Embryonic facial prominence (tissue), 1 donor: Measurements from ENCODE around the gene FOLR1.
"Not testable (repeated sequence)": the region's sequence is repeated elsewhere in the genome, so short reads cannot be mapped to it uniquely, and the experiment has no call there.

ENCODE experiments used
- DNase-seq: peaks from one replicate; pipeline ENCODE4 v3.0.0-alpha.2; 2016; ENCODE audit errors: extremely low spot score

Gene FOLR1

DNA sequence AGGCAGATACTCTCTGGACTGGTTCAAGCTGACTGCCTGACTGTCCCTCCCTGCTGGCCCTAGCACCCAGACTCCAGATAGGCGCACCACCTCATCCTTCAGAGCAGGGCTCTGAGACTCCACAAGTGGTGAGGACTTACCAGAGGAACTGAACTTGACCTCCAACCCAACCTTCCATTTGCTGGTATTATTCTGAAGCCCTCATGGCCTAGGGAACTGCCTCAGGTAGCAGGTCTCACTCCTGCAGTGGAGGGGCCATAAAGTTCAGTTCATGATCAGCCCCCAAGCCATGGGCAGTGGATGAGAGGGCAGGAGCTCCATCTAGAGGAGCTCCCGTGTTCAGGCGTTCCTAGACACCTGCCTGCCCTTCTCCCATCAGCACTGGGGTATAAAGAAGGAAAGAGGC, 10.4 kb upstream of the FOLR1 start:
- DNase-seq, result not testable (repeated sequence)

DNA sequence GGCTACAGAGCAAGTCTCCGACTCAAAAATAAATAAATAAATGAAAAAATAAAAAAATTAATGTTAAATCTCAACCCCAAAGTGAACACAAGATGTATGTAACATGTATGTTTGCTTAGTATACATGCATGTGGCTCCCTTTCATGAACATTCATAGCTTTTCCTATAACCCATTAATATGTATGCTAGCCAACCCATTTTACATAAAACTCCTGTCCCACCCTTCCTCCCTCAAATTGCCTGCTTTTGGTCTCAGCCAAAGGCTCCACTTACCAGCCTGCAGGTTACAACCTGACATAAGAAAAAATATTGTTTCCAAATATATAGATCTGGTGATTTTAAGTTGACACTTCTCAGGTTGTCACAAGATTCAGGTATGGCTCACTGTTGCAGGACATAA, 3.7 kb upstream of the FOLR1 start:
- no peak for DNase-seq

DNA sequence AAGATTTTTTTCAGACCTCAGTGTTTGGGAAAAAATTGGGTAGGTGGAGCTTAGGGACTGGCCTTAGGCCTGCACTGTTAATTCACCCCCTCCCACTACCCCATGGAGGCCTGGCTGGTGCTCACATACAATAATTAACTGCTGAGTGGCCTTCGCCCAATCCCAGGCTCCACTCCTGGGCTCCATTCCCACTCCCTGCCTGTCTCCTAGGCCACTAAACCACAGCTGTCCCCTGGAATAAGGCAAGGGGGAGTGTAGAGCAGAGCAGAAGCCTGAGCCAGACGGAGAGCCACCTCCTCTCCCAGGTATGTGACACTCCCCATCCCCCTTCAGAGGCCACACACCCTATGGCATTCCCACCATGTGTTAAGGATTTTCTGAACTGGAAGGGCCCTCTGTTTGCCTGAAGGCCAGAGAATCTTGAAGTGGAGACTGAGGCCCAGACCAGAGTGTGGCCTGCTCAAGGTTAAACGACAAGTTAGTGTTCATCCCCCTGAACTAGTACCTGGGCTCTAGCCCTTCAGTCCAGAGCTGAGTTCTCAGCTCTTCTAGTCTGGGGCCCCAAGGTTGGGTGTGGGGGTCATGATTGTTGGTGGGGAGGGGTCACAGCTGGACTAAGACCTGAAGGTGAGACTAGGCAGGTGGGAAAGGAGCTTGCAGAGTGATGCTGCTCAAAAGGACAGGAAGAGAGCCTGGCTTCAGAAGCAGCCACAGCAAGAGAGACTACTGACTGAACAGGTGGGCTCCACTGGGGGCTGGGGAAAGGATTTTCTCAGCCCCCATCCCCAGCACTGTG, 2.3 kb upstream of the FOLR1 start:
- no peak for DNase-seq

DNA sequence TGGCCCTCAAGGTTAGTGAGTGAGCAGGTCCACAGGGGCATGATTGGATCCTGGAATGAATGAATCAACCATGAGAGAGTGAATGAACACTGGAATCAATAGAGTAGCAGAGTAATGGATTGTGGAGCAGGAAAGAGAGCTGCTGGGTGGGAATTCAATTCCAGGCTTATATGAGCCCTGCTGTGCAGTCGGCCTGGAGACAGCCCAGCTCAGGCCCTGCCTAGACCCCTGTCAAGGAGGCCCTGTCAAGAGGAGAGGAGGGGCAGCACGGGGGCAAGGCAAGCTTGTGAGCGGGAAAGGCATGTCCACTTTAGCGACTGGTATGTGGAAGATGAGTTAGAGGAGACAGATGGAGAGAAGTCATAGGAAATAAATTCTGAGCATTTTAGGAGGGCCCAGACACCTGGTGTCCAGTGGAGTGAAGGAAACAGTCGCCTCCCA, 1.3 kb upstream of the FOLR1 start:
- DNase-seq, result no peak

DNA sequence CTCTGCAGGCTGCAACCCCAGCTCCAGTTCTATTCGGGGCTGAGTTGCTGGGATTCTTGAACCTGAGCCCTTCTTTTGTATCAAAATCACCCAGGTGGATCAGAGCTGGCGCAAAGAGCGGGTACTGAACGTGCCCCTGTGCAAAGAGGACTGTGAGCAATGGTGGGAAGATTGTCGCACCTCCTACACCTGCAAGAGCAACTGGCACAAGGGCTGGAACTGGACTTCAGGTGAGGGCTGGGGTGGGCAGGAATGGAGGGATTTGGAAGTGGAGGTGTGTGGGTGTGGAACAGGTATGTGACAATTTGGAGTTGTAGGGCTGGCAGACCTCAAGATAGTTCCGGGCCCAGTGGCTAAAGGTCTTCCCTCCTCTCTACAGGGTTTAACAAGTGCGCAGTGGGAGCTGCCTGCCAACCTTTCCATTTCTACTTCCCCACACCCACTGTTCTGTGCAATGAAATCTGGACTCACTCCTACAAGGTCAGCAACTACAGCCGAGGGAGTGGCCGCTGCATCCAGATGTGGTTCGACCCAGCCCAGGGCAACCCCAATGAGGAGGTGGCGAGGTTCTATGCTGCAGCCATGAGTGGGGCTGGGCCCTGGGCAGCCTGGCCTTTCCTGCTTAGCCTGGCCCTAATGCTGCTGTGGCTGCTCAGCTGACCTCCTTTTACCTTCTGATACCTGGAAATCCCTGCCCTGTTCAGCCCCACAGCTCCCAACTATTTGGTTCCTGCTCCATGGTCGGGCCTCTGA, 3.8 kb downstream of the FOLR1 start:
- DNase-seq, result no peak

DNA sequence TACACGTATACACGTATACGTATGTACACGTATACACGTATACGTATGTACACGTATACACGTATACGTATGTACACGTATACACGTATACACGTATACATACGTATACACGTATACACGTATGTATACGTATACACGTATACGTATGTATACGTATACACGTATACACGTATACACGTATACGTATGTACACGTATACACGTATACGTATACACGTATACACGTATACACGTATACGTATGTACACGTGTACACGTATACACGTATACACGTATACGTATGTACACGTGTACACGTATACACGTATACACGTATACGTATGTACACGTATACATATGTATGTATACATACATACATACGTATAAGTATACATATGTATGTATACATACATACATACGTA, 9.5 kb downstream of the FOLR1 start:
- not testable (repeated sequence) for DNase-seq

DNA sequence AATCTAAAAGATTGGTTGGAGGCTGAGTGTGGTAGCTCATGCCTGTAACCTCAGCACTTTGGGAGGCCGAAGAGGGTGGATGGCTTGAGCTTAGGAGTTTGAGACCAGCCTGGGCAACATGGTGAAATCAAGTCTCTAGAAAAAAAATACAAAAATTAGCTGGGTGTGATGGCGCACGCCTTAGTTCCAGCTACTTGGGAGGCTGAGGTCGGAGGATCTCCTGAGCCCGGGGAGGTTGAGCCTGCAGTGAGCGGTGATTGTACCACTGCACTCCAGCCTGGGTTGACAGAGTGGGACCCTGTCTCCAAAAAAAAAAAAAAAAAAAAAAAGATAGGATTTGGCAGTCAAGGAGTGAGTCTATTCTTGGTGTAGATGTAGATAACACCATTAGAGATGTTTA, 10.6 kb downstream of the FOLR1 start:
- no peak for DNase-seq

DNA sequence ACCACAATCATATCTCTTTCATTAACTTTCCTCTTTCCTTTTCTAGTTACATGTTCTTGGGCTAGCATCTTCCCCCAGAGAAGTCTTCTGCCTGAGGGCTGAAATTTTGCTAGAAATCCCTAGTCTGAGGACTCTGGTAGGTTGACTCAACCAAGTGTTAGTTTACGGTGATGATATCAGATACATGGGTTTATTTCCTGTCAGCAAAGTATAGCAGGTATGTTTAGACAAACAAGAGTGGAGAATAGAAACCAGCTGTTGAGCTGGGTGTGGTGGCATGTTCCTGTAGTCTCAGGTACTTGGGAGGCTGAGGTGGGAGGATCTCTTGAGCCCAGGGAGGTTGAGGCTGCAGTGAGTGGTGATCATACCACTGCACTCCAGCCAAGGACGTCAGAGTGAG, 11.2 kb downstream of the FOLR1 start:
- DNase-seq, result no peak

DNA sequence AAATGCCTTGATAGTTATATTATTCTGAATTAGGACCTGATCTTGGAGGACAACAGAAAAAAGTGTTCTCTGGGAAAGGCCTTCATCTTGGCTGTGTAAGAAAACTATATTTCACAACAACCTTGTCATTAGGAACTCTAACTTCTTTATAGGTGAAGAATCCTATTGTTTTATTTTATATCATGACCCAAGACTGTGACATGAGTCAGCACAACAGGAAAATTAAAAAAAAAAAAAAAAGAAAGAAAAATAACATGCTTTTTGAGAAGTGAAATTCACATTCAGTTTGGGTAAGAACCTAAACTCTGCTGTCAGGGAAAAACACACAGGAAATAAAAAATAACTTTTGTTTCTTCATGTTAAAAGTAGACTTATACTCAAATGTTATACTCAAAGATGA, 12.9 kb downstream of the FOLR1 start:
- no peak for DNase-seq

DNA sequence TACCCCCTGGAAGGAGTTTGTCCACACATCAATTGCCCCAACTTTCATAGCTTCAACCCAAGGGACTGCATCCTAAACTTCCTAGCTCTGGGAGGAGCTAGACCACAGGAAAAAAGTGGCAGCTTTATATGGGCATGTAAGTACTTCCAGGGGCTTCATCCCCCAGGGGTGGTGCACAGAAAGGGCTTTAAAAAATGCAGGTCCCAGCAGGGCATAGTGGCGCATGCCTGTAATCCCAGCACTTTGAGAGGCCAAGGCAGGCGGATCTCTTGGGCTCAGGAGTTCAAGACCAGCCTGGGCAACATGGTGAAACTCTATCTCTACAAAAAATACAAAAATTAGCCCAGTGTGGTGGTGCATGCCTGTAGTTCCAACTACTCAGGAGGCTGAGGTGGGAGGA, 14.9 kb downstream of the FOLR1 start:
- not testable (repeated sequence) for DNase-seq

DNA sequence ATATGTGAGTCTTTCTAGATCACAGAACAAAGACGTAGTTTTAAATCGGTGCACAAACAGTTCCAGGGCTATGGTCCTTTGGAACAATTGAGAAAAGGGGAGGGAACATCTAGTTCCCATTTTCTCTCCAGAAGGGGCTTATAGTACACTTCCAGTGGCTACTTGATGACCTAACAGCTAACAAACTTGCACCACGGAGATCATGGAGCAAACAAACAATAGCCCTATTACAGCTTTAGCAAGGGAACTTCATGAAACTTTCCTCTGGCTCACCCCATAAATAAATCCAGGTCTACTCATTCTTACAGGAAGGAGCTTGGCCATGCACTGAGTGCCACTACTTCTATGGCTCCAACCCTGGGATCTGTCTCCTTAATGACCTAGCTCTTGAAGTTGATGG, 16.3 kb downstream of the FOLR1 start:
- DNase-seq, result no peak

DNA sequence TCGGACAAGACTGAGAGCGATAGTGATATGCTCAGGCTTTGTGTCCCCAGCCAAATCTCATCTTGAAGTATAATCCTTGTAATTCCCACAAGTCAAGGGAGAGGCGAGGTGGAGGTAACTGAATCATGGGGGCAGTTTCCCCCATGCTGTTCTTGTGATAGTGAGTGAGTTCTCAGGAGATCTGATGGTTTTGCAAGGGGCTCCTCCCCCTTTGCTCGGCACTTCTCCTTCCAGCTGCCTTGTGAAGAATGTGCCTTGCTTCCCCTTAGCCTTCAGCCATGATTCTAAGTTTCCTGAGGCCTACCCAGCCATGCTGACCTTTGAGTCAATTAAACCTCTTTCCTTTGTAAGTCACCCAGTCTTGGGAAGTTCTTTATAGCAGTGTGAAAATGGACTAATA, 17.2 kb downstream of the FOLR1 start:
- DNase-seq, result no peak

DNA sequence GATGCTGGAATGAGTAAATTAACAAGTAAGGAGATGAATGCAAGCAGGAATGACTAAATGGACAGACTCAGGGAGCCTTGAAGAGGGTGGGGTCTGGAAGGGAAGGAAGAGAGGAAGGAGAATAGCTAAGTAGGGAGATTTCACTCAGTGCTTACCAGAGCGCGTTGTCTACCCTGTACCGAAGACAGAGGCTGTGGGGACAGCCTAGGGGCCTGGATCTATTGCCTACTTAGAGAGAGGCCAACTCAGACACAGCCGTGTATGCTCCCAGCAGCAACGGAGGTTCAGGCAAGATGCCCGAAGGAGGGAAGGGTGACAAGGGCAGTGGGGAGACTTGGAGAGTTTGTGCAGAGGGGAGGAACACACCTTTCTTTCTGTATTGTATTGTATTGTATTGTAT, 24.7 kb downstream of the FOLR1 start, which contains the start of gene FOLR2:
Gene FOLR2, plus strand, starts transcription at position 157 of the 400 bp plus-strand sequence. CDS start 1,791 bp downstream, outside the sequence.
- DNase-seq, result no peak

DNA sequence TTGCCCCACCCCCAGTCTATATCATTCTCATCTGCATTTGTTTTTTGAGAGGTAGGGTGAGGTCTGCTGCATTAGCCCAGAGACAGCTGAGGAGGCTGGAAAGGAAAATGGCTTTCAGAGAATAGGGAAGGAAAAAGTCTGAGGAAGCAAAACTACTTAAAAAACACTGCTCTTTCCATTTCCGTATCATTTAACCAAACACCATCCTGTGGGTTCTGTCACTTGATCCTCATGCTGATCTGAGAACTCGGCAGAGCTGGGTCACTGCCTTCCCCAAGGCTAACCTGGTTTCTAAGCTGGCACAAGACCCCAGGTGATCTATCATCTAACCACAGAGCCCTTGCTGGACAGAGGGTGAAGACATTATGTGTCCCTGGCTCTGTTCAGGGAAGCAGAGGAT, 25.9 kb downstream of the FOLR1 start:
- DNase-seq, result no peak

DNA sequence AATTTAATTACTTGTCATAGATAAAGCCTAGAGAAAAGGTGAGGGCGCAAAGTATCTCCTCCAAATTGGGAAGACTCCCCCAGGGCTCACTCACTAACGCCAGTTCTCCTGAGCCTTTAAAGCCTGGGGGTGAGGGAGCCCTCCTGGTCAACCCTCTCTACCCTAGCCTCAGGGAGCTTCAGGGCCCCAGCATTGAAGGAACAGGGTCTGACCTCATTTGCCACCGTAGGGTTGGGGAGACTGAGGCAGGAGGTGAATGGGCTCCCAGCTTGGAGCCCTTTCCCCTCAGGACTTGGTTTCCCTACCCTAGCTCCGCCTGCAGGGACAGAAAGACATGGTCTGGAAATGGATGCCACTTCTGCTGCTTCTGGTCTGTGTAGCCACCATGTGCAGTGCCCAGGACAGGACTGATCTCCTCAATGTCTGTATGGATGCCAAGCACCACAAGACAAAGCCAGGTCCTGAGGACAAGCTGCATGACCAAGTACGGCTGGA, 26.4 kb downstream of the FOLR1 start:
- DNase-seq, result no peak

DNA sequence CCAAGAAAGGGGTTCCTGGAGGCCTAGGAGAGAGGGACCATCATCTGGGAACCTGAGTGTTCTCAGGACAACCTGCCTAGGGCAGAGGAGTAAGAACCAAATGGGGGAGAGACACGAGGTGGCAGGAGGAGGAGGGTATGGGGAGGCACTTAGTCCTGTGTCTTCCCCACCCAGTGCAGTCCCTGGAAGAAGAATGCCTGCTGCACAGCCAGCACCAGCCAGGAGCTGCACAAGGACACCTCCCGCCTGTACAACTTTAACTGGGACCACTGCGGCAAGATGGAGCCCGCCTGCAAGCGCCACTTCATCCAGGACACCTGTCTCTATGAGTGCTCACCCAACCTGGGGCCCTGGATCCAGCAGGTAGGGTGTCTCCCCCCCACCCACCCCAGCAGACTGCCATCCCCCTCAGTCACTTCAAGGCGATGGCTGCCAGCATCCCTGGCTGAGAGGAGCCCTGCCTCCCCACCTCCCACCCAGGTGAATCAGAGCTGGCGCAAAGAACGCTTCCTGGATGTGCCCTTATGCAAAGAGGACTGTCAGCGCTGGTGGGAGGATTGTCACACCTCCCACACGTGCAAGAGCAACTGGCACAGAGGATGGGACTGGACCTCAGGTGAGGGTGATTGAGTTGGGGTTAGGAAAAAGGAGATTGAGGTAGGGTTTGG, 28.9 kb downstream of the FOLR1 start:
- DNase-seq, result no peak

DNA sequence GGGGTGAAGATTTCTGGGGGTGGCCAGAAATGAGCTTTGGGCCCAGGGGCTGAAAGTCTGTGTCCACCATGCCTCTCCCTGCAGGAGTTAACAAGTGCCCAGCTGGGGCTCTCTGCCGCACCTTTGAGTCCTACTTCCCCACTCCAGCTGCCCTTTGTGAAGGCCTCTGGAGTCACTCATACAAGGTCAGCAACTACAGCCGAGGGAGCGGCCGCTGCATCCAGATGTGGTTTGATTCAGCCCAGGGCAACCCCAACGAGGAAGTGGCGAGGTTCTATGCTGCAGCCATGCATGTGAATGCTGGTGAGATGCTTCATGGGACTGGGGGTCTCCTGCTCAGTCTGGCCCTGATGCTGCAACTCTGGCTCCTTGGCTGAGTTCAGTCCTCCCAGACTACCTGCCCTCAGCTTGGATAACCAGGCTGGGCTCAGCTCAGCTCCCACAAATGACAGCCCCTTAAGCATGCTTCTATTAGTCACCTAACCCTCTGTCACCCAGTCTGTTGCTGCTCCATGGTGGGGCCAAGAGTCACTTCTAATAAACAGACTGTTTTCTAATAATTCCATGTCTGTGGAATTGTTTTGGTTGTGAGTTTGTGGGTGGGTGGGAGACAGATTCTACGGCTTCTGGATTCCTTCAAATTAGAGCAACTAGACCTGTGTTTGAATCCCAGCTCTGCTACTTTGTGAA, 29.6 kb downstream of the FOLR1 start:
- no peak for DNase-seq

DNA sequence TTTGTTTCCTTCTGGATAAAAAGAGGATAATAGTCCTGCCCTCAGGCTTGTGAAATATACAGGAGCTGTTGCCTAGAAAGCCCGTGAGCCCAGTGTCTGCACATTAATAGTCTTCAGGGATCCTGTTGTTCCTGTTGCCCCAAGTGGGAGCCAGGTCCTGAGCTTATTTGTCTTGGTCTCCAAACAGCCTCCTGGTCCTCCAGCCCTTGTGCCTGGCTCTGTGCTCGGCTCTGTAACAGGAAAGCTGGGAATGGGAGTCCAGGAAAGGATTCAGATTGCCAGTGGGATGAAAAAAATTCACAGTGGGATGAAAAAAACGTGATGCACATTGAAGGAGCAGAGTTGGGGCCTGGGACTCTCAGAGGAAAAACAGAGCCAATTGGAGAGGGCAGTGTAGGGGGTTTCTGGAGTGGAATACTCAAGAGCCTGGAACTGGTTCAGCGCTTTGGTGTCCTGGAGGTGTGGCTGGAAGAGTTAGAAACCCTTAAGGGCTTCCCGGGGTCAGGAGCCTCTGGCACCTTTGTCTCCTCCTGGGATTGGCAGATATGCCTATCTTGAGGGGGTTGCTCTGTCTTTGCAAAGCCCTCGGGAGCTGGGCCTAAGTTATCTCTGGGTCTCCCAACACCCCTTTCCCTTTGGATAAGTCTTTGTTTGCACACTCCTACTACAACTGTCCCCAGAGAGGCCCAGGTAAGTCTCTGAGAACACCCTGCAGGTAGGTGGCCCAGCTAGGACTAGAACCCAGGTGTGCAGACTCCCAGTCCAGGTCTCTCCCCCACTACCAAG, 30.4 kb downstream of the FOLR1 start:
- no peak for DNase-seq

DNA sequence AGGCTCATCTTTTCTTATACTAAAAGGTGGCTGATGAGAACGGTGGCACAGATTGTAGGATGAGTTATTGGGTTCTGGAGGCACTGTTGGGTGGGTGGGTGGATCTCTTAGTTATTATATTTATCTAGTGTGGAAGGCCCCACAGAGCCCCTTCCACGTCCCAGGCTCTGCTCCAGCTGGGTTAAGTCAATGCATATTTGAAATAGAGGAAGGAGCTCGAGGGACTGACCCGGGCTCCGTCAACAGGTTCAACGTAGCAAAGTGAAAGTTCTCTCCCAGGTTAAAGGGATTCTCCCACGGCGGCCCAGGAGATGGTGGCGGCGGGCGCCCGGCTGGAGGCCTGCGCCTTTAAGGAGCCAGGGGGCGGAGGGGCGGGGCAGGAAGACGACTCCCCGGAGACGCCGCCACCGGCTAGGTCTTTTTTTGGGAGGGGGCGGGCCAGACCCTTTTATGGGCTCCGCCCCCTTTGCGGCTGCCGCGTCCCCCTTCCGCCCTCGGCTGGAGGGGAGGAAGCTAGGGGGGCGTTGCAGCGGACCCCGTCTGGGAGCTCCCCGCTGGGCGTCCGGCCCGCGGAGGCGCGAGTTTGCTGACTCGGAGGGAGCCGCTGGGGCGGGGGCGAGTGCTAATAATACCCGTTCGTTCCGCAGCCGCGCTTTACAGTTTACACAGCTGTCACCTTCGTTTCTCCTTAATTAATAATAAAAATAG, 31.1 kb downstream of the FOLR1 start:
- peak; percentile 89 for DNase-seq
